ENCODE data around the gene TCAP. TPM values are rescaled to one million over a fixed set of nuclear protein-coding genes. Genes with fewer than 3 reads are reported as not detected.

Gene TCAP
- total and polyA plus RNA-seq, 2 donors (not counting 1 experiment from before 2014, with no cell fraction given), result 0.05 to 0.17 TPM

DNA sequence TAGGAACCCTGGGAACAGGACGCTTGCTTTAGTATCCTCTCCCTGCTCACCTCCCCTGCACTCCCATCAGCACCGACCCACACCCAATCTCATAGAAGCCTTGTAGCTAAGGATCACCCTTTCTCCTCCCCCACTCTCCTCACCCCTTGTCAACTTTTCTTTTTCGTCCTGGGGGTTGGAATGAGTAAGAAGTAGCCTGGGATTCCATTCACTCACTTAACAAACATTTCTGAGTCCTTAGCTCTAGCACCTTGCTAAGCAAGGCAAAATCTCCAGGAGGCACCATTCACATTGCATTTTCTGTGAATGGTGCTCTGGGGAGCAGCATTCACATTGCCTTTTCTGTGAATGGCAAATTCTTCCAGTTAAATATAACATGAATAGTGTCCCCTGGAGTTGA, 23.8 kb downstream of the TCAP start:
- Histone ChIP-seq H3K4me1 (ENCODE audit: control insufficient read depth, extremely low read depth, insufficient read depth, low read length) (peaks cover 5% of the 10 kb centered on the region), H2AFZ (ENCODE audit: low read length) (peak overlapping the region; percentile 93), H3K4me3 (replicated peaks in 1 of 4; ENCODE audit: control extremely low read depth in 1 of 4, insufficient read depth in 1 of 4, low read depth in 3 of 4, low read length in 4 of 4) (peak overlapping the region; percentile 67 to 93 (median 86)), H3K36me3 (ENCODE audit: control insufficient read depth, insufficient read depth, low read length) (no peaks in the 10 kb centered on the region), H3K27me3 (ENCODE audit: control insufficient read depth, insufficient read depth, low read length) (no peaks in the 10 kb centered on the region), H4K20me1 (ENCODE audit: control insufficient read depth, extremely low read depth, insufficient read depth, low read length) (no peaks in the 10 kb centered on the region), H3K9ac (ENCODE audit: insufficient read depth, low read length) (no peak overlapping the region), H3K9me3 (ENCODE audit: control insufficient read depth, insufficient read depth, low read depth, low read length) (no peaks in the 10 kb centered on the region), H3K79me2 (ENCODE audit: control insufficient read depth, insufficient read depth, low read length) (no peaks in the 10 kb centered on the region), H3K27ac (ENCODE audit: insufficient read depth, low read length) (no peak overlapping the region), H3K4me2 (ENCODE audit: extremely low read depth, insufficient read depth, low read length) (peak overlapping the region; percentile 98)
- TF ChIP-seq EZH2 (IDR thresholded peaks at IDR 0.05; ENCODE audit: low read length, missing control alignments), result no peak
- TF ChIP-seq, protein P1, sequence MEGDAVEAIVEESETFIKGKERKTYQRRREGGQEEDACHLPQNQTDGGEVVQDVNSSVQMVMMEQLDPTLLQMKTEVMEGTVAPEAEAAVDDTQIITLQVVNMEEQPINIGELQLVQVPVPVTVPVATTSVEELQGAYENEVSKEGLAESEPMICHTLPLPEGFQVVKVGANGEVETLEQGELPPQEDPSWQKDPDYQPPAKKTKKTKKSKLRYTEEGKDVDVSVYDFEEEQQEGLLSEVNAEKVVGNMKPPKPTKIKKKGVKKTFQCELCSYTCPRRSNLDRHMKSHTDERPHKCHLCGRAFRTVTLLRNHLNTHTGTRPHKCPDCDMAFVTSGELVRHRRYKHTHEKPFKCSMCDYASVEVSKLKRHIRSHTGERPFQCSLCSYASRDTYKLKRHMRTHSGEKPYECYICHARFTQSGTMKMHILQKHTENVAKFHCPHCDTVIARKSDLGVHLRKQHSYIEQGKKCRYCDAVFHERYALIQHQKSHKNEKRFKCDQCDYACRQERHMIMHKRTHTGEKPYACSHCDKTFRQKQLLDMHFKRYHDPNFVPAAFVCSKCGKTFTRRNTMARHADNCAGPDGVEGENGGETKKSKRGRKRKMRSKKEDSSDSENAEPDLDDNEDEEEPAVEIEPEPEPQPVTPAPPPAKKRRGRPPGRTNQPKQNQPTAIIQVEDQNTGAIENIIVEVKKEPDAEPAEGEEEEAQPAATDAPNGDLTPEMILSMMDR (conservative IDR thresholded peaks at IDR 0.05 in 1 of 2, IDR thresholded peaks at IDR 0.05 in 1 of 2; ENCODE audit: low read depth in 1 of 2, low read length in 2 of 2), result no peak
- DNase-seq (ENCODE audit: low read depth in 2 of 2), result no peak

DNA sequence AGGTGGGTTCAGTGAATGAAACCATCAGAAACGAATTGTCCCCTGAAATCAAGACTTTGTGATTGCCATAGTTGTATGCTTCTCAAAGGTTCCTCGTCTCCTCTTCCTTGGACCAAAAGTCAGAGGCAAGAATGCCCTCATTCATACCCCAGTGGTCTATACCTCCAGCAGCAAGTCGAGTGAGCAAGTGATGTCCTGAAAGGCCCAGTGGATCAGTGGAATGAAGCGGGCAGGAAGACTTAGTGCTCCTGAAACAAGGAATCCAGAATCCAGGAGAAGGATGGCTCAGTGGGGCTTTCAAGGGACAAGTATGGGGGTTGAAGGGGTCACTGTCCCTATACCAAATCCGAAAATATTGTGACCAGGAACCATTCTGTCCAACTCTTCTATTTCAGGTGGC, 29.4 kb downstream of the TCAP start:
- no peak overlapping the region for H3K4me2 ChIP-seq (ENCODE audit: extremely low read depth, insufficient read depth, low read length)
- H2AFZ ChIP-seq (ENCODE audit: low read length), result no peak overlapping the region
- no peaks in the 10 kb centered on the region for H4K20me1 ChIP-seq (ENCODE audit: control insufficient read depth, extremely low read depth, insufficient read depth, low read length)
- H3K27me3 ChIP-seq (ENCODE audit: control insufficient read depth, insufficient read depth, low read length), result no peaks in the 10 kb centered on the region
- no peaks in the 10 kb centered on the region for H3K4me1 ChIP-seq (ENCODE audit: control insufficient read depth, extremely low read depth, insufficient read depth, low read length)
- no peak for DNase-seq (ENCODE audit: low read depth in 2 of 2)
- H3K9ac ChIP-seq (ENCODE audit: insufficient read depth, low read length), result no peak overlapping the region
- no peaks in the 10 kb centered on the region for H3K36me3 ChIP-seq (ENCODE audit: control insufficient read depth, insufficient read depth, low read length)
- H3K27ac ChIP-seq (ENCODE audit: insufficient read depth, low read length), result no peak overlapping the region
- TF ChIP-seq, protein P1 (conservative IDR thresholded peaks at IDR 0.05 in 1 of 2, IDR thresholded peaks at IDR 0.05 in 1 of 2; ENCODE audit: low read depth in 1 of 2, low read length in 2 of 2), result no peak
- TF ChIP-seq EZH2 (IDR thresholded peaks at IDR 0.05; ENCODE audit: low read length, missing control alignments), result no peak
- H3K9me3 ChIP-seq (ENCODE audit: control insufficient read depth, insufficient read depth, low read depth, low read length), result no peaks in the 10 kb centered on the region
- no peaks in the 10 kb centered on the region for H3K79me2 ChIP-seq (ENCODE audit: control insufficient read depth, insufficient read depth, low read length)
- H3K4me3 ChIP-seq (replicated peaks in 1 of 4; ENCODE audit: control extremely low read depth in 1 of 4, insufficient read depth in 1 of 4, low read depth in 3 of 4, low read length in 4 of 4), result no peak overlapping the region

DNA sequence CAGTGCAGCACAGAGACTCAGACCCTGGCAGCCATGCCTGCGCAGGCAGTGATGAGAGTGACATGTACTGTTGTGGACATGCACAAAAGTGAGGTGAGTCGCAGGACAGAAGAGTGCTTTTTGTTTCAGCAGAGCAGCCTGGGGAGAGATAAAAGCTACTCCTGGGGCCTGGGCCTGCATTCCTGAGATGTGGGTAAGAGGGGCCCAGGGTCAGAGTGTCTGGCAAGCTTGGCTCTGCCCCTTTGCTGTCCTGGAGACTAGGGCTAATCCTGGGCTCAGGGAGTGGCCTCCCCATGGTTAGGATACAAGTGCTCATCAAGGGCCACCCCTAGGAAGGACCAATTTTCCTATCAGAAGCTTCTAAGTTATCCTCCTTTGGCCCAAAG, 29.9 kb downstream of the TCAP start:
- Histone ChIP-seq H3K9me3 (ENCODE audit: control insufficient read depth, insufficient read depth, low read depth, low read length) (no peaks in the 10 kb centered on the region), H4K20me1 (ENCODE audit: control insufficient read depth, extremely low read depth, insufficient read depth, low read length) (no peaks in the 10 kb centered on the region), H3K27ac (ENCODE audit: insufficient read depth, low read length) (no peak overlapping the region), H3K9ac (ENCODE audit: insufficient read depth, low read length) (no peak overlapping the region), H3K36me3 (ENCODE audit: control insufficient read depth, insufficient read depth, low read length) (no peaks in the 10 kb centered on the region), H3K27me3 (ENCODE audit: control insufficient read depth, insufficient read depth, low read length) (no peaks in the 10 kb centered on the region), H3K4me3 (replicated peaks in 1 of 4; ENCODE audit: control extremely low read depth in 1 of 4, insufficient read depth in 1 of 4, low read depth in 3 of 4, low read length in 4 of 4) (no peak overlapping the region), H3K4me2 (ENCODE audit: extremely low read depth, insufficient read depth, low read length) (no peak overlapping the region), H2AFZ (ENCODE audit: low read length) (no peak overlapping the region), H3K79me2 (ENCODE audit: control insufficient read depth, insufficient read depth, low read length) (no peaks in the 10 kb centered on the region), H3K4me1 (ENCODE audit: control insufficient read depth, extremely low read depth, insufficient read depth, low read length) (no peaks in the 10 kb centered on the region)
- DNase-seq (ENCODE audit: low read depth in 2 of 2), result no peak
- TF ChIP-seq, protein P1 (conservative IDR thresholded peaks at IDR 0.05 in 1 of 2, IDR thresholded peaks at IDR 0.05 in 1 of 2; ENCODE audit: low read depth in 1 of 2, low read length in 2 of 2), result no peak
- no peak for TF ChIP-seq EZH2 (IDR thresholded peaks at IDR 0.05; ENCODE audit: low read length, missing control alignments)

All from fibroblast of lung (primary cell).